Gastrocnemius medialis (tissue), 4 donors: ENCODE measurements around the gene SOSTDC1.

Source experiments
- CTCF ChIP-seq, 5 experiments: fragments of 450-650 bp in 3 of 5; fragments of 200-600 bp in 2 of 5; sonication (generic) in 2 of 5; IDR thresholded peaks in 4 of 5; conservative IDR thresholded peaks in 1 of 5; 1 replicate in 4 of 5; 2 replicates in 1 of 5; pipeline ENCODE4 v1.5.1; 2016 to 2019; ENCODE audit warnings: antibody characterized with exemption in 5 of 5, mild to moderate bottlenecking in 3 of 5, moderate library complexity in 3 of 5
- POLR2A ChIP-seq, 2 donors: fragments of 450-650 bp; IDR thresholded peaks; one replicate each; pipeline ENCODE4 v1.6.1; 2017; ENCODE audit warnings: antibody characterized with exemption in 2 of 2, mild to moderate bottlenecking in 2 of 2, moderate library complexity in 2 of 2

DNA sequence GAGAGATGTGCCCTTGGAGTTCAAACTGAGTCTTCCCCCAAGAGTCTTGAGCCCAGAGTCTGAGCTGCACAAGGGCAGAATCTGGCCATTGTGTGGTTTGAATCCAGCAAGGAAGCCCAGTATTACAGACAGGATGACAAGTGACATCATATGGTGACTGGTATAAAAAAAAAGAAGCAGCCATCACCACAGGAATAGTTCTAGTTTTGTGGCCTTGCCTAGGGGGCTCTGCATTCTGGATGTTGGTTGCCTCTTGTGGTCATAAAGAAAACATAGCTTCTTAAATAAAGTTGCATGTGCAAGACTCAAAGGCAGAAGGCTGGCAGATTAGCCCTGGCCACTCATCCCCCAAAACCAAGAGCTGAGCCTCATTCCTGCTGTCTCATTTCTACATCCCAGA, 44.3 kb upstream of the SOSTDC1 start:
- TF ChIP-seq POLR2A (IDR thresholded peaks at IDR 0.05) (no peak), CTCF (IDR thresholded peaks at IDR 0.05 in 4 of 5, conservative IDR thresholded peaks at IDR 0.05 in 1 of 5) (no peak)
